Hypothalamus (tissue), 51 donors: ENCODE results near the gene TMOD2.

Experiments used
- DNase-seq, 51 donors: peaks; one replicate each; lab custom pipeline; 2025; lab: John Stamatoyannopoulos, UW

The TMOD2 gene

DNA sequence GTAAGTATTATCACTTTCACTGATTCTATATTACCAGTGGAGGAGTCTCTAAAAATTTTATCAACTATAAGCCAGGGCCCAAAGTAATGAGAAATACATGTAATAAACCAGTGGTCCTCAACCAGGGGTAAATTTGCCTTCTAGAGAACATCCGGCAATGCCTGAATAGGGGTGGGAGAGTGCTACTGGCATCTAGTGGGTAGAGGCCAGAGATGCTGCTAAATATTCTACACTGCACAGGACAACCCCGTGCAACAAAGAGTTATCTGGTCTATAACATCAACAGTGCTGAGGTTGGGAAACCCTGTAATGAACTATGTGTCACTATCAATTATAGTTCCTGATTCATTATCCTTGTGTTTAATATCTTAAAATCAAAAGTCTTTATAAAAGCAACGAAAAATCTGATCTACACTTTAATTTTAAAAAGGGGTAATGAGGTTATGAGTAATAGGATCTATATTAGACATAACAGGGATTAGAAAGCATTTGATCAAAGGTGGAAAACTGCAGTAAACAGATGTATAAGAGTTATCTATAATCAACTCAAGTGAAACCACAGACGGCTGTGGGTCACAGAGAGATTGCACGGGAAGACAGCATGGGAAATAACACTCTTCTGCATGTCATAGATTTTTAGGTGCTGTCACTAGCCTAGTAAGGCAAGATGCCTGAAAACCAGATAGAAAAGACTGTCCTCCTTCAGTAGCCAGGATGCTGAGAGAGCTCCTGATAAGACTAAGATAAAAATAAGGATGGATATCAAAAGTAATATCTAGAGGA is 16.0 kb upstream of the TMOD2 start:
- peak in 1 of 51 donors; percentile 41 for DNase-seq

DNA sequence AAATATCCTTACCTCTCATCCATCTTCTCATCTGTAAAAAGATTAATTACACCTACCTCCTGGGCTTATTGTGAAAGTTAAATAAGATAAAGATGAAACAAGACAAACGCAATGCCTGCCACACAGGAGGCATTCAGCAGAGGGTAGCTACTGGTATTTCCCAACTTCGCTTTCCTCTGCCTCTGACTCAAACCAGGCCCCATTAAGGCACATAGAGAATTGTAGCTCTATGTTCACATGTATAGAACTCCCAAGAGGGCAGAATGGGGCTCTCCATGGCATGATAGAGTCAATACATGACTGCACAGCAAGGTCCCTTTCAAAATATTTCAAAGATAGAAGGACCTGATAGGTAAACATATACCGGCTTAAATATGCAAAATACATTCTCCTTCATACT is 15.3 kb upstream of the TMOD2 start:
- peak in 1 of 51 donors; percentile 52 for DNase-seq

DNA sequence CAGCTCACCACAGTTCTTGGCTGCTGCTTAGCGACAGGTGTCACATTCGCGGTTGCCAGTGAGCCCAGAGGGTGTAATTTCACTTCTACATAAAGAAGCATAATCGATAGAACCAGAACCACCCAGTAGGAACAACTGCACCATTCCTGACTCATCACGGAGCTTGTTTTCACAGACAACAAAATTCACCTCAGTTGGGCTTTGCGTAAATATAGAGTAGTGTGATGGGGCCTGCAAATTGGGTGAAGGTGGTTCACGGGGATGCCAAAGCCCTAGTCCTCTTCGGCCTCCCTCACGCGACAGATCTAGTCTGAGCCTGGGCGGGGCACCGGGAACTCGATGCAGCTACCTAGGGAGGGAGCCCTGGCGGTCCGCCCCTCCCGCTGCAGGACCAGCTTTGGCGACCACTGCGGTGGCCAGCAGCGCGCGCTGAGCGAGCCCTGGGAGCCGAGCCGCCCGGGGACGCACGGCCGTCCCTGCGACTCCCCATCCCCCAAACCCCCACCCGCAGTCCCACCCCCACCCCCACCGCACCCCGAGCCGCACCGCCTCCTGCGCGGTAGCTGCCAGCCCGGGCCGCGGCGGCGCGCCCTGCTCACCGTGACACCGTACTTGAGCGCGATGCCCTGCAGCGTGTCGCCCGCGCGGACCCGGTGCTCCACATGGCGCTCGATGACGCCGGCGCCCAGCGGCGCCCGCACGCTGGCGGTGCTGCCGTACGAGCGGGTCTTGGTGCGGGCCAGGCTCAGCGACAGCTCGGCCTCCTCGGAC is 14.5 kb upstream of the TMOD2 start:
- DNase-seq = peak in 33 of 51 donors; percentile 29 to 83 (median 57)

DNA sequence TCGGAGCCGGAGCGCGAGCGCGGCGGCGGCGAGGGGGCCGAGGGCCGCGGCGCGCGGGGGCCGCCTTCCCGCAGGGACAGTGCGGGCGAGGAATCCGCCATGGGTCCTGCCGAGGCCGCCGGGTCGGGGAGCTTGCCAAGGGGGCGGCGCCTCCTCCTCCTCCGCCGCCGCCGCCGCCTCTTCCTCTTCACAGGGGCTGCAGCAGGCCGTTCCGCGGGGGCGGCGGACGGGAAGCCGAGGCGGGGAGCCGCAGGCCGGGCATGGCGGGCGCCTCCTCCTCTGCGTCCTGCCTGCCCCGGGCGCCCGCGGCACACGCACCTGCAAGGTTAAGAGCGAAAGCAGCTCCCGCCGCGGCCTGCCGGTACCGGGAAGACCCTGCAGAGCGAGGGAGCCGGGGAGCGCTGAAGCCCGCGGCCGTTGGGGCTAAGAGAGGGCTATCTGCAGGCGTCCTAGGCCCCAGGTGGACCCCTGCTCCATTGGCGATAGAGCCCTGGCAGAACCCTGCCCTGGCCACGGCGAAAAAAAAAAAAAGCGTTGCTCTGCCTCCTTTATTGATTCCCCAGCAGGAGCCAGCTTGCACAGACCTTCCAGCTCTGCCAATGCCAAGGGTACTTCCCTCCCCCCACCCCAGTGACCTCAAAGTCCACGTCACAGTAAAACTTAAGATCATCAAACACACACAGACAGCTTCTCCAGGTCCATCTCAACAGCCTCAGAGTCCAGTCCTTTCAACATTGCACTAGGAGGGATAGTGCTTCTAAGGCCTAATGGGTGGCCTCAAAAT is 13.7 kb upstream of the TMOD2 start, which contains the start of gene LYSMD2:
LYSMD2 (minus strand) TSS at position 134 of the 784 bp plus-strand sequence; CDS start at position 101, 33 bp downstream.
- DNase-seq = peak in 45 of 51 donors; percentile 21 to 80 (median 61)

DNA sequence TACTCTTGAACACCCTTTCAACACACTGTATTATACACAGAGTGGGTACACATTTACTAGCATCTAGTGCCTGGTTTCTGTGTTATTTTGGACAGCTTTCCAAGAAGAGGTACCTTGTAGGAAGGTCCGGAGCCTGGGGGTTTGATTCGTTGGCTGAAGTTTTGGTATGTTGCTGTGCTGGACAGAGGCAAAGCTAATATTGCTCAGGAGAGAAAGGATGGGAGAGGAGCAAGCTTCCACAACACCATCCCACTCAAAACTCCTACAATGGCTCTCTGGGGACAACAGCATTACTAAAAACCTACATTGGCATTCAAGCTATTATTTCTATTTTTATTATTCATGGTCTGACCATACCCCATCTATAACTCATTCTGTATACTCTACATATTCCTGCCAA is 12.8 kb upstream of the TMOD2 start:
- no peak for DNase-seq

DNA sequence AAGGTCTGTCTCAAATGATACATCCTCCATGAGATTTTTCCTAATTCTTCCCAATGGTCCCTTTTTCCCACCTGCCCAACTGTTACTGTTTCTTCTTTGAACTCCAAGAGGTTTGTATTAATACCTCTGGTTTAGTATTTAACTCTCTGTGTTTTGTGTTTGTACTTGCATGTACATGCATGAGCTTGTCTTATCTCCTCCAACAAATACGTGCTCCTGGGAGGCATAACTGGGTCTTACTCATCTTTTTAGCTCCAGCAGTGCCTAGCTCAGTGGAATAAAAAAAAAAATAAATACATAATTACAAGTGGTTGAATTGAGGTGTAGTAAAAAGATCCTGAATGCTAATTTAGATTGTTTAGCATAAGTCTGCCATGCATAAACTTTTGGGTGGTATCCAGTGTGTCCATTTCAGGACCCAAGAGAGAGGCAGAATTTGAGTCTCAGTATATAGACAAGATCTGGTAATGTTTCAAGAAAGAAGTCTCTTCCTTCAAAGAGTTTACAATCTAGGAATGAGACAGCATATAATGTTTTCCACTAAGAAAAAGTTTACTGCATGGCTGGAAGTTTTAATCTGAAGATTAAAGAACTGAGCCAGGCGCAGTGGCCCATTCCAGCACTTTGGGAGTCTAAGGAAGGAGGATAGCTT is 12.2 kb upstream of the TMOD2 start:
- no peak for DNase-seq

DNA sequence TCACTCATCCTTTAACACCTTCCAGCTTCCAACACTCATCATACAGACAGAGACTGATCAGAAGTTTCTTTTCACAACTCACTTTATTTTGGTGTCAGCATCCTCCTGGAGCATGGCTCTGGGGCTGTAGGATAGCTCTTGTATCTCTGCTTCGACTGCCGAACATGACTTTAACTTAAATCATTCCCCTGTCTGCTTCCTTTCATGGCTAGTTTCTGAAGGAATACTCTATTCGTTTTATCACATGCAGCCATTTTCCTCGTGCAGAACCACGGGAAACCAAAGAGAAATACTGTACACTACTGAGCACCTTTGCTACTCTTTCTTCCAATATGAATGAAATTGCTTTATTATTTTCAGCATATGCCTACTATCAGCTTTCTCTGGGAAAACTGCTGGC is 2.1 kb upstream of the TMOD2 start:
- no peak for DNase-seq

DNA sequence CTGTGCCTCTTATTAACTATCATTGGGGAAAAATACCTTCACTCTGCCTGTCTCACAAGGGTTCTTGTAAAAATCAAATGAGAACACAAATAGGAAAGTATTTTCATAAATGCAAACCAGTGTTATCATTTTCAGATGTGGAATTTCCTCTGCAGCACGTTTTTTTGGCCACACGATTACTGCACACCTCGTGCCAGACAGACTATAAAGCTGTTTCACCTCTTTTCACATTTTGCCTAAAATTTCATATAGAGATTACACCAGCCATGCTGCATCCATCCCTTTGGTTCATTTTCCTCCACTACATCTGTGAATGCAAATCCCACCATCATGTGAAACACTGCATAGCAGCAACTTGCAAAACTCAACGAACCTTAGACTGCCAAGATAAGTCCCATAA is 1.2 kb upstream of the TMOD2 start:
- no peak for DNase-seq

DNA sequence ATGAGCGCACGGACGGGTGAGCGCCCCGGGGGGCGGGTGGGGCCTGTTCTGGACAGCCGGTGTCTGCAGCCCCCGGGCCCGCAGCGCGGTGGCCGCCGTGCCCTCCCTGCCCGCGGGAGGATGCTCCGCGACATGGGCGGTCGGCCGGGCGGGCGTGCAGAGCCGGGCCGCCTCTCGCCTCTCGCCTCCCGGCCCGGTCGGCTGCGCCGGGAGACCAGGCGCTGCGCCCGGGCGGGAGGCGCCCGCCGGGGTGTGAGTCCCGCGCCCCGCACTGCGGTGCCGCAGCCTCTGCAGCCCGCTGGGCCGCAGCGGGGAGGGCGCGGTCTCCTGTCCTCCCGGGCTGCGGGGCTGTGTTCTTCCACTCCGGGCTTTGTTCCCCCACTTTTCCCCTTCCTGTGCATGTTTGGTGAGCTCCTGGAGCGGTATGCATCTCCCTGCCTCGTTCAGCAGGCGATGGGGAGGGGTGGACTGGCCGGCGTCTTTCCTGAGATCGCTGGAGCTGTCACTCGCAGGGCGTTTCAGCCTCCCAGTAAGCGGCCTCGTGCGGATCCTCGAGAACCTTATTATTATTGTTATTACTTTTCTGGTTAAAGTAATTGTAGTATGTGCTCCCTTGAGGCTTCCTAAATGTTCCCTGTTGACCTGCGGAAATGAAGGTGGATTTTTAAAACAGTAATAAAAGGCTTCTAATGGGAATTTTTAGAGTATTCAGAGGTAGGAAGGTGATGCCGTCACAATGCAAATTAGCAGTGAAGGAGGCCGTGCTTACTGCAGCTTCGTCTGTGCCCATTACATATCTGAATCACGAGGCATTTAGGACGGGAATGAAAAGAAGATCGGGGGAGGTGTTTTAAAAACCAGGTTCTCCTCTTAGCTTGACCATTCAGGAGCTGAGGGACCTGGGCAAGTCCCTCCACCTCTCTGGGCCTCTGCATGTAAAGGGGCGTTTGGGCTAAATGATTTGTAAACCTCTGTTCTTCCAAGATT is 593 bp downstream of the TMOD2 start:
- DNase-seq = peak in 24 of 51 donors; percentile 10 to 69 (median 34)

DNA sequence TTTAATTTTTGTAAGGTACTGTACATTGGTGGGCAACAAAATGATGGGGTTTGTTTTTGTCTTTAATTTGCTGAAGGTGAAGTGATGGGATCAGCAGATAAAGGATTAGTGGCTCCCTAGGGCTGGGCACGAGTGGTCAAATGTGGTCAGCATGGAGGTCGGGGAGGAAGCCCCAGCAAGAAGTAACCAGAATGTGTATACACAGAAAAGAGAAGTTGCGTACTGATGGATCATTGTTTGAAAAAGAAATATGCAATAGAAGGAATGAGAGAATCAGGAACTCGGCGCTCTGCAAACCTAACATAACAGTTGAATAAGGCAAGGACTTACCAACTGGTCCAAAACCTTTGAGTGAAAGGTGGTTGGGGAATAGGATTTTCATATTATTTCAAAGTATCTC is 1.5 kb downstream of the TMOD2 start:
- no peak for DNase-seq

DNA sequence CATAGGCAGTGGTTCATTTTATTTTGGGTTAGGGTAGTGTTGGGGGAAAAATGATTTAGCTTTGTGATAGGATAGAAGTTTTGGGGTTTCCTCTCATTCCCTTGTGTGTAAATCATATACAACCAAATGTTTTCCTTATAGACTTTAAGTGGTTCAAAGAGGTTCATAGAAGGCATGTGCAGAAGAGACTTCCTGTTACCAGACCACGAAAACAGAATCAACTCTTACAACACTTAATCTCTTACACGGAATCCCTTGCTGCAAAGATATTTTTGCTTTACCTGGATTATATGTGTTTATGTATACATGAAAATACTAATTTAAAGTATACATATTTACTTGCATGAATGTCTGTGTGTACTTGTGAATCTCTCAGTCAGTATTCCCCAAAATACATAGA is 2.9 kb downstream of the TMOD2 start:
- DNase-seq = no peak

DNA sequence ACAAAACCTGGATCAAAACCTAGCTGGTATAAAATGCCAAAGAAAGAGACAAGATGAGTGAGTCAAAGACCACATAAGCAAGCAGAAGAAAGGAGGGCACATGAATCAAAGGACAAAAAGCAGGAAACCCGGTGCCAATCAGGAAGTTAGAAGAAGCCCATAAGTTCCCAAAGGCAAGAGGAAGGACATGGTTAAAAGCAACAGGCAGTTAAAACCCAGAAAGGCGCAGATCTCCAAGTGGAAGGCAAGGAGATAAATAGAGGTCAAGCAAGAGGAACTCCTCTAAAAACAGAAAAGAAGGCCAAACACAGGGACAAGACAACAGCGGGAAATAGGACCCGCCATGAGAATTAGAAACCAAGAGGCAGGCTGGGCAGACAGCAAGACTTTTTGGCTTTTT is 4.4 kb downstream of the TMOD2 start:
- DNase-seq = no peak

DNA sequence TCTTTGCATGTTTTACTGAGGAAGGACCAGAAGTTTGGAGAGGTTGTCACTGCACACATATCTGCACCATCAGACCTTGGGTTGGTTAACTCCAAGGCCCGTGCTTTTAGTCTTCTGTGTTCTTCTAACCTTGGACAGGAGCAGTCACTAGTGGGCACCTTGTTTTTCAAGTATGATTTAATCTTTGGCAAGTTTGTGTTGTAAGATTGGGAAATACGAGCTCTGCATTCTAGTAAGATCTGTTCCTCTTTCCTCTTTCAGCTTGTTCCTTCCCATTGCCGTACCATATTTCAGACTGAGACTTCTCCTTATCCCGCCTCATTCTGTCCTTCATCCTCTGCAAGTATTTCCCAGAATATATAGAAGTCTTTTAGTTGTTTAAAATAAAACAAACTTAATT is 5.1 kb downstream of the TMOD2 start:
- DNase-seq = no peak

DNA sequence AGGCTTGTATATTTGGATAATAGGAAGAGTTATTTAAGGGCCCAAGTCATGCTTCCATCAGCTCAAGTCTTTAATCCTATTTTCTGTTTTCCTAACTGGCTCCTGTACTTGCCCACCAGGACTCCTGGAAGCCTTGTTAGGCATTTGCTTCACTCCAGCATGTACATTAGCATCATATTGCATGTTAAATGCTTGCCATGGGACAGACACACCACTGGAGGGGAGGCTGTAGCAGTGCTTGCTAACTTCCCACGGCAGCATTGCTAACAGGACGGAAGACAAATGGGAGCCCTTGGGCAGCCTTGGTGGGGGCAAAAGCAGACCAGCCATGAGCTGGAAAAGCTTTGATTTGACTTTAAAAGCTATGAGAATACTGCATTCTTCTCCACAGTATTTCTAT is 6.1 kb downstream of the TMOD2 start:
- DNase-seq = no peak

DNA sequence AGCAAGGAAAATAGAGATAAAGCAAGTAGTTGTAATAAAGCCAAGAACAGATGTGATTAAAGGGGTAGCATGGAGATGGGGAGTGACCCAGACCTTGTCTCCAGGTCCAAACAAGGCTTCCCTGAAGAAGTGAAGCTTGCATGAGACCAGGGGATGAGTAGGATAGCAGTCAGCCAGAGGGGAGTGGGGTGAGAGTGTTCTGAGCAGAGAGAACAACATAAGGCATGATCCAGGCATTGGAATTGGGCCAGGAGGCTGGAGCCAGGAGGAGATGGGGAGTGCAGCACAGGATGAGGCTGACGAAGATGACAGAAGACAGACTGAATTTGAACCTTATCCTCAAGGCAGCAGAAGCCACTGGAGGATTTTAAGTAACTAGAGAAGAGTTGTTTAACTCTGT is 7.2 kb downstream of the TMOD2 start:
- DNase-seq = peak in 32 of 51 donors; percentile 9 to 71 (median 39)

DNA sequence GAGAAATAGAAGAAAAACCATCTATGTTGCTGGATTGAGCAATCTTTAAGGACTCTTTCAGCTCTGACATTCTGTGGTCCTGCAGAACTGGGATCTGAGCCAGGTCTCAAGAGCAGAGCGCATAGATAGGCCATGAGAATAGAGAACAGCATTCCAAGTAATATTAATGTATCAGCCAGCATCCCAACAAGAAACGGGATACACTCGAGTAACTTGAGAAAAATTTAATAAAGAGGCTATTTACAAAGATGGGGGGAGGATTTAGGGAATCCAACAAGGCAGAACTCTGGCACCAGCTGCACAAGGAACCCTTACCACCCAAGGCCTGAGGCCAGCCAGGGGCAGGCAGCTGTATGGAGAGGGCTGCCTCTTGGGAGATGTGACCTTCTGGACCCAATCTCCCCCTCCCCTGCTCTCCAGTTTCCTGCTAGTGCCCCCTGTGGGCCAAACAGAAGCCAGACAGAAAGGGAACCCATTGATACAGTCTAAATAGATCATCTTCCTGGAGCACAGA is 8.2 kb downstream of the TMOD2 start:
- peak in 5 of 51 donors; percentile 5 to 26 (median 16) for DNase-seq

DNA sequence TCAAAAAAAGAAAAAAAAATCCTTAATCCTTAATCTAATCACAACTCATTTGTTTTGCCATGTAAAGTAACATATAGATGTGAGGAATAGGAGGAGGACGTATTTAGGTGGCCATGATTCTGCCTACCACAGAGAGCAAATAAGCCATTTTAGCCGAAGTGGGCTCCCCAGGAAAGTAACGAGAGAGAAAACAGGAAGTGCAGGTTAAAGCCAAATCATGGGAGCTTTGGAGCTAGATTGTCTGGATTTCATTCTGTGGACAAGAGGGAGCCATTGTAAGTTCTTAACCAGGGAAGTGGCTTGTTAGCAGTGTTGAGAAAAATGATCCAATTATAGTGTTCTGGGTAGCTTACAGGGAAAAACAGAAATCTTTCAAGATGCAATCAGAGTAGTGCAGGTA is 9.4 kb downstream of the TMOD2 start:
- DNase-seq = no peak

DNA sequence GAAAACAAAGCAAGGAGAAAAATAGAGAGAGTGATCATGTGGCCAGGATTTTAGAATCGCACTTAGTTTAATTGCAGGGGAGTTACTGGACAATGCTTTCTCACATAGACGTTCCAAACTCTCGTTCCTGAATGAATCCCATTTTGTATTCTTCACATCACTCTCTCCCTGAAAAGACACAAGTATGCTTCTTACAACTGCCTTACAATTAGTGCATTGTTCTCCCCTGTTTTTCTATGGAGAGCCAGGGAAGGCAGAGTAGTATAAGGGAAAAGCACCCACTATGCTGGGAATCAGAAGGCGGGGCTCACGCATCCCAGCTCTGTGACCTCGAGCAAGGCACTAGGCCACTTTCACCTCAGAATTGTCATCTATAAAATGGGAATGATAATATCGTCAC is 14.4 kb downstream of the TMOD2 start:
- peak in 17 of 51 donors; percentile 8 to 83 (median 26) for DNase-seq

DNA sequence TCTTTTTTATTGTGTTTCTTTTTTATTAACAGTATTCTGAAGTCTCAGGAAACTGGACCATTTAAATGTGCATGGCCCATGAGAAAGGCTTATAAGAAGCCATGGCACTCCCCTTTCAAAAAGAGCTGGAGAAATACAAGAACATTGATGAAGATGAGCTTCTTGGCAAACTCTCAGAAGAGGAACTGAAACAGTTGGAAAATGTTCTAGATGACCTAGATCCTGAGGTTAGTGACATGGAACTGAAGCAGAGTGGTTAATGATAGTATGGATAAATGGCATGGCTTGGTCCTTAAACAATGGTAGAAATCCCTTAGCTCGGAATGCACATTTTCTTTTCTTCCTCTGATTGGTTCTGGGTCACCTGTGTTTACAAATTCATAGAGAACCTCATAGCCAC is 14.9 kb downstream of the TMOD2 start:
- DNase-seq = no peak
